Fibroblast of mammary gland (primary cell): ENCODE results near the gene CACNA2D3.

Source experiments
- DNase-seq: peaks from one replicate; pipeline ENCODE4 v3.0.0-alpha.2; 2010; ENCODE audit warnings: low read depth
- H3K4me3 ChIP-seq: 2 replicates; pipeline ENCODE4 v1.5.1; 2011; ENCODE audit warnings: low read depth, mild to moderate bottlenecking, low read length, moderate library complexity; ENCODE audit not compliant: control insufficient read depth
- TF ChIP-seq, protein P1 (sequence below): conservative IDR thresholded peaks from 2 replicates; pipeline ENCODE4 v1.5.1; 2011; ENCODE audit warnings: low read depth, low read length, inconsistent platforms; ENCODE audit not compliant: control insufficient read depth, insufficient read depth

CACNA2D3 gene

DNA sequence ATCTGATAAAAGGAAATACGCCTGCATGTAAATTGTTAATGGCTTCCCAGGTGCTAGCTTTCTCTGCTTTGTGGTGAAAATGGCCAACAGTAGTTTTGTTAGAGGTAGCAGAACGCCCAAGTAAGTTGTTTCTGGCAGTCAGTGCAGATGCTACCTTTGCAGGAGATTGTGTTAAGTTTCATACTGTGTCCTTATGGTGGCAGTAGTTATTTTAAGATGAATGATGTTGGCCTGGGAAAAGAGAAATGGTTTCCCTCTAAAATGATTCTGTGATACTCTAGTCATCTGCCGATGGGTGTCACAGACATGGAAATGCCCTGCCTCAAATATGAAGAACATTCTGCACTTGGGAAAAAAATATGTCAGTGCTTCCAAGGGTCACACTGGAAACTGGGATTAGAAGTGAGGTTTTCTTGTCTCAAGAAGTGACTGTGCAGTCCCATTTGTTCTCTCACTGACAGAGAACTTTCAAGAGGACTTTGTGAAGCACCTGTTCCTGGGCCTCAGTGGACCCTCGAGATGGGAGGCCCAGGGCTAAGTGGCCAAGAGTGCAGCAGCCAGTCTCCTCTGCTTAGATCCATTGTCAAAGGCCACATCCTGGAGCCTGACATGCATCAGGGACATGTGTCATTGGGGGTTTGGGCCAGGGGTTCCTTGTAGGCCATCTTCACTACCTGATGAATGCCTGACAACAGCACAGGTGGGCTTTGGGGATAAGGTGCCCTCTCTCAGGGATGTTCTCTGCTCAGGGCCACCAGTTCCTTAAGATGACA is 393.3 kb downstream of the CACNA2D3 start:
- H3K4me3 ChIP-seq = no peak overlapping the region

GRCh38 chr3:54517424-54517823 is 395.1 kb downstream of the CACNA2D3 start:
- no peak overlapping the region for H3K4me3 ChIP-seq
- TF ChIP-seq, protein P1, sequence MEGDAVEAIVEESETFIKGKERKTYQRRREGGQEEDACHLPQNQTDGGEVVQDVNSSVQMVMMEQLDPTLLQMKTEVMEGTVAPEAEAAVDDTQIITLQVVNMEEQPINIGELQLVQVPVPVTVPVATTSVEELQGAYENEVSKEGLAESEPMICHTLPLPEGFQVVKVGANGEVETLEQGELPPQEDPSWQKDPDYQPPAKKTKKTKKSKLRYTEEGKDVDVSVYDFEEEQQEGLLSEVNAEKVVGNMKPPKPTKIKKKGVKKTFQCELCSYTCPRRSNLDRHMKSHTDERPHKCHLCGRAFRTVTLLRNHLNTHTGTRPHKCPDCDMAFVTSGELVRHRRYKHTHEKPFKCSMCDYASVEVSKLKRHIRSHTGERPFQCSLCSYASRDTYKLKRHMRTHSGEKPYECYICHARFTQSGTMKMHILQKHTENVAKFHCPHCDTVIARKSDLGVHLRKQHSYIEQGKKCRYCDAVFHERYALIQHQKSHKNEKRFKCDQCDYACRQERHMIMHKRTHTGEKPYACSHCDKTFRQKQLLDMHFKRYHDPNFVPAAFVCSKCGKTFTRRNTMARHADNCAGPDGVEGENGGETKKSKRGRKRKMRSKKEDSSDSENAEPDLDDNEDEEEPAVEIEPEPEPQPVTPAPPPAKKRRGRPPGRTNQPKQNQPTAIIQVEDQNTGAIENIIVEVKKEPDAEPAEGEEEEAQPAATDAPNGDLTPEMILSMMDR = no peak
- DNase-seq = no peak

More for the DNA sequence above, 393.3 kb downstream of the CACNA2D3 start:
- DNase-seq = no peak
- TF ChIP-seq, protein P1 = no peak

DNA sequence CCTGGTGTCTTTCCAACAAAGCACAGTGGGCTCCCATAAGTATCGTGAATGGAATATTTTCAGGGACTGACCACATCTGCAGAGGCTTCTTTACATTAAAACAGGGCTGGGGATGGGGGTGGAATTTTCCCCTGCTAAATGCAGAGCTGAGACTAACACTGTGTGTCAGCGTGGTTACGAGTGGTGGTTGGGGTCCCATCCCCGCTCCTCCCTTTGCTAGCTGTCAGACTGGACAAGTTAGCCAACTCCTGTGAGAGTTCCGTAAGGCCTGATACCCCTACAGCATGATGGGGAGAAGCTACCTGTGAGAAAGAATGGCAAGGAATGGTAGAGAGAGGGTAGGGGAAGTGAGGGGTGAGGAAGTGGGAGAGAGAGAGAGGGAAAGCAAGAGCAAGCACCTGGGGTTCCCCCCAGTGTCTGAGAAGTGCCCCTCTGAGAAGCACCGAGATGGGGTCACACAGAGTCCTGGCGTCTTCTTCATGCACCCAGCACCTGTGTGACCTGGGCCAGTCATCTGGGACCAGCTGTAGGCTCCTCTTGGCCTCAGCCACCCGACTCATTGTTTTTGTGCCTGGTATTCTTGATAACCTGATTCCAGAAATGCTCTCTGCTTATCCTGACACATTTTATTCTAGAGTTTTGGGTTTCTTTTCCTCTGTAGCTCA is 395.8 kb downstream of the CACNA2D3 start:
- no peak overlapping the region for H3K4me3 ChIP-seq
- TF ChIP-seq, protein P1 = no peak
- DNase-seq = no peak

DNA sequence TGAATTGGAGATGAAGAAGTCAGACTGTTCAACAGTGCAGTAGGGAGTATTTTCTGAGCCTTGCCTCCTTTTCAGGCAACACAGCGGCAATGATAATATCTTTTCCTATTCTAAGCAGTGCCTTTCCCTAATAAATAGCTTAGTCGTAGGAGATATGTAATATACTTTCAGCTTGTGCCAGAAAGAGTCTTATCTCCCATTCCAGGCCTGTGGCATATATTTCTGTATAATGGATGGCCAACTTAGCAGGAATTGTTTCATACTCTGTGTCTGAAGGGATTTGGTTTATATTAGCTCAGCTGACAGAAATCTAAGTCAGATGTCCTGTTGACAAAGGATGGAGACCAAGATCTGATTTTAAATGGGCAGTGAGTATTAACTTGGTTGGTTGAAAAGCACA is 397.1 kb downstream of the CACNA2D3 start:
- no peak overlapping the region for H3K4me3 ChIP-seq
- DNase-seq = no peak
- TF ChIP-seq, protein P1 = no peak

- no peak for DNase-seq
- TF ChIP-seq, protein P1 = no peak
These were observed 397.7 kb downstream of the CACNA2D3 start for GRCh38 chr3:54520060-54520459.

GRCh38 chr3:54527521-54527920 is 405.2 kb downstream of the CACNA2D3 start:
- TF ChIP-seq, protein P1 = no peak
- H3K4me3 ChIP-seq = no peak overlapping the region
- no peak for DNase-seq

More at GRCh38 chr3:54520060-54520459, 397.7 kb downstream of the CACNA2D3 start:
- no peak overlapping the region for H3K4me3 ChIP-seq

- TF ChIP-seq, protein P1 = no peak
- peak; percentile 1 for DNase-seq
- no peak overlapping the region for H3K4me3 ChIP-seq
These were observed 405.6 kb downstream of the CACNA2D3 start for GRCh38 chr3:54527953-54528352.
